Cardiac fibroblast (primary cell): ENCODE data around the gene AKNA.
A peak's percentile ranks its signal among the peaks of the same experiment; 100 is the strongest.

Experiments
- DNase-seq, 2 donors: peaks; one replicate each; pipeline versions ENCODE4 v3.0.0 to v3.0.0-alpha.2; 2010; ENCODE audit warnings: low read depth in 2 of 2
- H3K4me3 ChIP-seq, 2 donors: replicated peaks in 1 of 2; 1 replicate in 1 of 2; 2 replicates in 1 of 2; pipeline ENCODE4 v1.5.1; 2011; ENCODE audit warnings: low read depth in 2 of 2, low read length in 2 of 2, mild to moderate bottlenecking in 2 of 2, moderate library complexity in 1 of 2
- CTCF ChIP-seq: IDR thresholded peaks from one replicate; pipeline ENCODE4 v1.5.1; 2011; ENCODE audit warnings: low read depth, mild to moderate bottlenecking, low read length, inconsistent platforms

AKNA gene

GRCh38 chr9:114351932-114352331 lies 35.9 kb downstream of the AKNA start:
- no peak overlapping the region for H3K4me3 ChIP-seq
- DNase-seq, result no peak
- TF ChIP-seq CTCF, result no peak

- no peak overlapping the region for H3K4me3 ChIP-seq
- no peak for TF ChIP-seq CTCF
- DNase-seq, result no peak
These were observed 37.0 kb downstream of the AKNA start for GRCh38 chr9:114350636-114351401.

- TF ChIP-seq CTCF, result no peak
These were observed 37.9 kb downstream of the AKNA start for GRCh38 chr9:114349713-114350480.

GRCh38 chr9:114348906-114349482 lies 38.8 kb downstream of the AKNA start:
- peak; percentile 98 for DNase-seq
- no peak for TF ChIP-seq CTCF
- H3K4me3 ChIP-seq, result no peak overlapping the region

More at GRCh38 chr9:114349713-114350480, 37.9 kb downstream of the AKNA start:
- no peak overlapping the region for H3K4me3 ChIP-seq
- DNase-seq, result no peak

GRCh38 chr9:114348261-114348905 lies 39.4 kb downstream of the AKNA start:
- H3K4me3 ChIP-seq, result no peak overlapping the region
- TF ChIP-seq CTCF, result no peak
- no peak for DNase-seq

- DNase-seq, result no peak
- H3K4me3 ChIP-seq, result no peak overlapping the region
- no peak for TF ChIP-seq CTCF
These were observed 40.1 kb downstream of the AKNA start for GRCh38 chr9:114347675-114348074.
